Measurements from ENCODE around the gene LIN7B. TPM values are rescaled to one million over a fixed set of nuclear protein-coding genes. Genes with fewer than 3 reads are reported as not detected.

Gene LIN7B
- total and polyA plus RNA-seq, 9 of the 15 experiments (the other 6 are each of a cell fraction or from before 2014, with no cell fraction given) = 0.89 to 15.7 (median 4.0) TPM

- TF ChIP-seq ETS1 (conservative IDR thresholded peaks at IDR 0.05; ENCODE audit: control insufficient read depth, low read depth, low read length) (0 out of 2 replicates have a peak, but pooled peaks have one; percentile 9), TBL1XR1 (IDR thresholded peaks at IDR 0.05; ENCODE audit: low read length in 2 of 2) (no peak), HMG20B (CRISPR knock-in tag; IDR thresholded peaks at IDR 0.05) (no peak), CEBPB (tag; IDR thresholded peaks at IDR 0.05) (peak; percentile 7; the same call in 1 of the 2 replicates), MXI1 (IDR thresholded peaks at IDR 0.05; ENCODE audit: low read depth, low read length) (peak; percentile 21; the same call in 1 of the 2 replicates), ZNF212 (CRISPR knock-in tag; IDR thresholded peaks at IDR 0.05) (no peak), NCOA4 (IDR thresholded peaks at IDR 0.05; ENCODE audit: partially characterized antibody) (no peak), GTF3C2 (IDR thresholded peaks at IDR 0.05; ENCODE audit: borderline replicate concordance, extremely low read depth, insufficient read length) (no peak), CBFA2T2 (conservative IDR thresholded peaks at IDR 0.05) (no peak)
- TF ChIP-seq, protein P1, sequence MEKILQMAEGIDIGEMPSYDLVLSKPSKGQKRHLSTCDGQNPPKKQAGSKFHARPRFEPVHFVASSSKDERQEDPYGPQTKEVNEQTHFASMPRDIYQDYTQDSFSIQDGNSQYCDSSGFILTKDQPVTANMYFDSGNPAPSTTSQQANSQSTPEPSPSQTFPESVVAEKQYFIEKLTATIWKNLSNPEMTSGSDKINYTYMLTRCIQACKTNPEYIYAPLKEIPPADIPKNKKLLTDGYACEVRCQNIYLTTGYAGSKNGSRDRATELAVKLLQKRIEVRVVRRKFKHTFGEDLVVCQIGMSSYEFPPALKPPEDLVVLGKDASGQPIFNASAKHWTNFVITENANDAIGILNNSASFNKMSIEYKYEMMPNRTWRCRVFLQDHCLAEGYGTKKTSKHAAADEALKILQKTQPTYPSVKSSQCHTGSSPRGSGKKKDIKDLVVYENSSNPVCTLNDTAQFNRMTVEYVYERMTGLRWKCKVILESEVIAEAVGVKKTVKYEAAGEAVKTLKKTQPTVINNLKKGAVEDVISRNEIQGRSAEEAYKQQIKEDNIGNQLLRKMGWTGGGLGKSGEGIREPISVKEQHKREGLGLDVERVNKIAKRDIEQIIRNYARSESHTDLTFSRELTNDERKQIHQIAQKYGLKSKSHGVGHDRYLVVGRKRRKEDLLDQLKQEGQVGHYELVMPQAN (IDR thresholded peaks at IDR 0.05; ENCODE audit: borderline replicate concordance) = no peak
- TF ChIP-seq, protein P2, sequence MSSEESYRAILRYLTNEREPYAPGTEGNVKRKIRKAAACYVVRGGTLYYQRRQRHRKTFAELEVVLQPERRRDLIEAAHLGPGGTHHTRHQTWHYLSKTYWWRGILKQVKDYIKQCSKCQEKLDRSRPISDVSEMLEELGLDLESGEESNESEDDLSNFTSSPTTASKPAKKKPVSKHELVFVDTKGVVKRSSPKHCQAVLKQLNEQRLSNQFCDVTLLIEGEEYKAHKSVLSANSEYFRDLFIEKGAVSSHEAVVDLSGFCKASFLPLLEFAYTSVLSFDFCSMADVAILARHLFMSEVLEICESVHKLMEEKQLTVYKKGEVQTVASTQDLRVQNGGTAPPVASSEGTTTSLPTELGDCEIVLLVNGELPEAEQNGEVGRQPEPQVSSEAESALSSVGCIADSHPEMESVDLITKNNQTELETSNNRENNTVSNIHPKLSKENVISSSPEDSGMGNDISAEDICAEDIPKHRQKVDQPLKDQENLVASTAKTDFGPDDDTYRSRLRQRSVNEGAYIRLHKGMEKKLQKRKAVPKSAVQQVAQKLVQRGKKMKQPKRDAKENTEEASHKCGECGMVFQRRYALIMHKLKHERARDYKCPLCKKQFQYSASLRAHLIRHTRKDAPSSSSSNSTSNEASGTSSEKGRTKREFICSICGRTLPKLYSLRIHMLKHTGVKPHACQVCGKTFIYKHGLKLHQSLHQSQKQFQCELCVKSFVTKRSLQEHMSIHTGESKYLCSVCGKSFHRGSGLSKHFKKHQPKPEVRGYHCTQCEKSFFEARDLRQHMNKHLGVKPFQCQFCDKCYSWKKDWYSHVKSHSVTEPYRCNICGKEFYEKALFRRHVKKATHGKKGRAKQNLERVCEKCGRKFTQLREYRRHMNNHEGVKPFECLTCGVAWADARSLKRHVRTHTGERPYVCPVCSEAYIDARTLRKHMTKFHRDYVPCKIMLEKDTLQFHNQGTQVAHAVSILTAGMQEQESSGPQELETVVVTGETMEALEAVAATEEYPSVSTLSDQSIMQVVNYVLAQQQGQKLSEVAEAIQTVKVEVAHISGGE (CRISPR knock-in tag; IDR thresholded peaks at IDR 0.05) = peak in 1 of 3 experiments; percentile 32; a peak in 2 of 6 replicates
- TF ChIP-seq, protein P3, sequence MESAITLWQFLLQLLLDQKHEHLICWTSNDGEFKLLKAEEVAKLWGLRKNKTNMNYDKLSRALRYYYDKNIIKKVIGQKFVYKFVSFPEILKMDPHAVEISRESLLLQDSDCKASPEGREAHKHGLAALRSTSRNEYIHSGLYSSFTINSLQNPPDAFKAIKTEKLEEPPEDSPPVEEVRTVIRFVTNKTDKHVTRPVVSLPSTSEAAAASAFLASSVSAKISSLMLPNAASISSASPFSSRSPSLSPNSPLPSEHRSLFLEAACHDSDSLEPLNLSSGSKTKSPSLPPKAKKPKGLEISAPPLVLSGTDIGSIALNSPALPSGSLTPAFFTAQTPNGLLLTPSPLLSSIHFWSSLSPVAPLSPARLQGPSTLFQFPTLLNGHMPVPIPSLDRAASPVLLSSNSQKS (CRISPR knock-in tag; IDR thresholded peaks at IDR 0.05) = no peak
- TF ChIP-seq, protein P4, sequence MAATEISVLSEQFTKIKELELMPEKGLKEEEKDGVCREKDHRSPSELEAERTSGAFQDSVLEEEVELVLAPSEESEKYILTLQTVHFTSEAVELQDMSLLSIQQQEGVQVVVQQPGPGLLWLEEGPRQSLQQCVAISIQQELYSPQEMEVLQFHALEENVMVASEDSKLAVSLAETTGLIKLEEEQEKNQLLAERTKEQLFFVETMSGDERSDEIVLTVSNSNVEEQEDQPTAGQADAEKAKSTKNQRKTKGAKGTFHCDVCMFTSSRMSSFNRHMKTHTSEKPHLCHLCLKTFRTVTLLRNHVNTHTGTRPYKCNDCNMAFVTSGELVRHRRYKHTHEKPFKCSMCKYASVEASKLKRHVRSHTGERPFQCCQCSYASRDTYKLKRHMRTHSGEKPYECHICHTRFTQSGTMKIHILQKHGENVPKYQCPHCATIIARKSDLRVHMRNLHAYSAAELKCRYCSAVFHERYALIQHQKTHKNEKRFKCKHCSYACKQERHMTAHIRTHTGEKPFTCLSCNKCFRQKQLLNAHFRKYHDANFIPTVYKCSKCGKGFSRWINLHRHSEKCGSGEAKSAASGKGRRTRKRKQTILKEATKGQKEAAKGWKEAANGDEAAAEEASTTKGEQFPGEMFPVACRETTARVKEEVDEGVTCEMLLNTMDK (IDR thresholded peaks at IDR 0.05; ENCODE audit: borderline replicate concordance, insufficient read depth, low read depth, low read length, poor library complexity, severe bottlenecking) = no peak
These were observed 35.5 kb downstream of the LIN7B start (continued) for GRCh38 chr19:49149652-49150105.
